Measurements from ENCODE around the gene ABRAXAS1. TPM values are rescaled to one million over a fixed set of nuclear protein-coding genes. Genes with fewer than 3 reads are reported as not detected.

Gene ABRAXAS1
- total RNA-seq, 1 experiment from 2014 or later, result 15.9 TPM

DNA sequence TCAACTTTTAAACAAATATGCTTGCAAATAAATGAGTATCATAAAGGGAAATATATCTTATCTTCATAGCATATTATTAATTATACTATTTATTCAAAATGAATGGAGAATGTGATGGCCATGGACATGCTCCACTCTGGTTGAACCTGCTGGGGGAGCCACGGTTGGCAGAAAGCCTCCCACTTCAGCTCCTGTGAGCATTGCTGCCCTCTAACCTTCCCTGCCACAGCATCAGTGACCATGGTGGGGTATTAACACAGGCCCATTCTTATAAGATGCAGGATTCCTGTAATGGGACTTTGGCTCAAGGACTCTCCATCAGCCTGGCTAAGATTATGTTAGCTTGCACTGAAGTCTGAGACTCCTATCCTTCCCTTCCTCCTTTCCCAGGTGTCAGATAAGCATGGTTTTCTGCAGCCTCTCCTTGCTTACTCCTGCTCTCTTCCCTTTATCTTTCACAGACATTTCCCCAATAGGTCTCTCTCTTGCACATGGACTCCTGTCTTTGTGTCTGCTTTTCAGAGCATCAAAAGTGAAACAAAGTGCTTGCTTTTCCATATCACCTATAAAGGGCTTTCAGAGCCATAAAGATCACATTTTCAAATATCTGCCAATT, 4.9 kb upstream of the ABRAXAS1 start:
- DNase-seq, result peak; percentile 14
- H3K27me3 ChIP-seq (ENCODE audit: control insufficient read depth, insufficient read depth, low read length), result no peaks in the 10 kb centered on the region
- H3K36me3 ChIP-seq (replicated peaks; ENCODE audit: control insufficient read depth, insufficient read depth, low read length), result no peaks in the 10 kb centered on the region
- H3K4me3 ChIP-seq (ENCODE audit: insufficient read depth, low read depth, low read length), result no peak overlapping the region

DNA sequence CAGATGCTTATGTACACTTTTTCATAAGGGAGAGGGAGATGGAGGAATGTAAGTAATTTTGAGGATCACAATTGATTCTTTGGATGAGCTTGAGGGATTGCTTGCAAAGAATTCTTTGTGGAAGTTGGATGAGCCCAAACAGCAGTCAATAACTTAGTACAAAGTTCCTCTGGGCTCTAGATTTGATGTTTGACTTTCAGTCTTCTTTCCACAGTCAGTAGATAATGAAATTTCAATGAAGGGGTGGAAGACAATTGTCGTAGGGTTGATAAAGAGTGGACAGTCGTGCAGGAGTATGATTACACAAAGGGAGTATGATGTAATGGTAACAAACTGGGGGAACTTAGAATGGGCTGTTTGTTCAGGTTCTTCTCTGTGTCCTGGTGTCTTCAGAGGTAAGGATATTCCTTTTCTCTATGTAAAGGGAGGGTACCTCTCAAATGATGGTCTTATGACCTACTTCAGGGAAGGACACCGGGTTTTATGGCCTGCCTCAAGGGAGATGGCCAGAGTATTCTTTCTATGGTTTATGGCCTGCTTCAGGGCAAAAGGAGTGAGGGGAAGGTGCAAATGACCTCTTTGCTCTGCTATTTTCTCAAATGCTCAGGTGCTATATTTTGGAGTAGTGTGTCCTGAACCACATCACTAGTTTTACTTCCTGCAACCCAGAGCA, 1.7 kb upstream of the ABRAXAS1 start:
- no peak overlapping the region for H3K4me3 ChIP-seq (ENCODE audit: insufficient read depth, low read depth, low read length)
- DNase-seq, result no peak
- H3K36me3 ChIP-seq (replicated peaks; ENCODE audit: control insufficient read depth, insufficient read depth, low read length), result no peaks in the 10 kb centered on the region
- H3K27me3 ChIP-seq (ENCODE audit: control insufficient read depth, insufficient read depth, low read length), result peaks cover 2% of the 10 kb centered on the region

DNA sequence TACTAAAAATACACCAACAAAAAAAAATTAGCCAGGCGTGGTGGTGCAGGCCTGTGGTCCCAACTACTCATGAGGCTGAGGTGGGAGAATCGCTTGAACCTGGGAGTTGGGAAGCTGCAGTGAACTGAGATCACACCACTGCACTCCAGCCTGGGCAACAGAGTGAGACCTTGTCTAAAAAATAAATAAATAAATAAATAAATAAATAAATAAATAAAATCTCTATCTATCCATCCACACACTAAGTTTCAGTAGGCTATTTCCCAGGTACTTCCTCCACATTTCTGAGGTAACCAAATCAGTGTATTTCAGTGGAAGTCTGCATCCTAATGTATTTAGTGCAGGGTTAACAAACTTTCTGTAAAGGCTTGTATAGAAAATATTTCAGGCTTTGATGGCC, 10.9 kb downstream of the ABRAXAS1 start:
- H3K27me3 ChIP-seq (ENCODE audit: control insufficient read depth, insufficient read depth, low read length), result no peaks in the 10 kb centered on the region
- H3K4me3 ChIP-seq (ENCODE audit: insufficient read depth, low read depth, low read length), result no peak overlapping the region
- no peak for DNase-seq
- peaks cover 3% of the 10 kb centered on the region for H3K36me3 ChIP-seq (replicated peaks; ENCODE audit: control insufficient read depth, insufficient read depth, low read length)

DNA sequence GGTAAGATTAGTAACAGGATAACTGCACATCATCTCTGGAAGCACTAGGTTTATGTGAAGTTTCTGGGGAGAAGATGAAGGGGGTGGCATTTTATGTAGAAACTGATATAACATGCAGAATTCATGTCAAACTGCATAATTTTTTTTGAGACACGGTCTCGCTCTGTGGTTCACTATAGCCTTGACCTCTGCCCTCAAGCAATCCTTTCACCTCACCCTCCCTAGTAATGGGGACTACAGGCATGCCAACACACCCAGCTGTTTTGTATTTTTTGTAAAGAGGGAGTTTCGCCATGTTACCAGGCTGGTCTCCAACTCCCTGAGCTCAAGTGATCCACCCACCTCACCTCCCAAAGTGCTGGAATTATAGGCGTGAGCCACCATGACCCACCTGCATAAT, 11.5 kb downstream of the ABRAXAS1 start:
- H3K4me3 ChIP-seq (ENCODE audit: insufficient read depth, low read depth, low read length), result no peak overlapping the region
- H3K36me3 ChIP-seq (replicated peaks; ENCODE audit: control insufficient read depth, insufficient read depth, low read length), result peaks cover 3% of the 10 kb centered on the region
- DNase-seq, result no peak
- H3K27me3 ChIP-seq (ENCODE audit: control insufficient read depth, insufficient read depth, low read length), result no peaks in the 10 kb centered on the region

DNA sequence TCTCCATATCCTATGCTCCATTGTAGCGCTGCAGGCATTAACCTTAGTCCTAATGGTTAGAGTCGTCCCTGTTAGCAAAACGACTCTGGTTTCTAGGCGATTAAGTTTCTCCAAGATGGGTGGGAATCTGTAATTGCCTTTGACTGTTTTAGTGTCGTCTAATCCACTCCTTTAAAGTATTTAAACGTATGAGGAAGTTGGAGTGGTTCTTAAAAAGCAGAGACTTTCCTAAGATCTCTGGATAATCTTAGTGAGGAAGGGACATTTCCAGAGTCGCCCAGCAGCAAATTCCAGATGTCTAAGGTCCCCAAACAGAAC, 28.8 kb downstream of the ABRAXAS1 start:
- H3K27me3 ChIP-seq (ENCODE audit: control insufficient read depth, insufficient read depth, low read length), result no peaks in the 10 kb centered on the region
- no peak for DNase-seq
- peak overlapping the region; percentile 88 for H3K4me3 ChIP-seq (ENCODE audit: insufficient read depth, low read depth, low read length)
- peaks cover 4% of the 10 kb centered on the region for H3K36me3 ChIP-seq (replicated peaks; ENCODE audit: control insufficient read depth, insufficient read depth, low read length)

DNA sequence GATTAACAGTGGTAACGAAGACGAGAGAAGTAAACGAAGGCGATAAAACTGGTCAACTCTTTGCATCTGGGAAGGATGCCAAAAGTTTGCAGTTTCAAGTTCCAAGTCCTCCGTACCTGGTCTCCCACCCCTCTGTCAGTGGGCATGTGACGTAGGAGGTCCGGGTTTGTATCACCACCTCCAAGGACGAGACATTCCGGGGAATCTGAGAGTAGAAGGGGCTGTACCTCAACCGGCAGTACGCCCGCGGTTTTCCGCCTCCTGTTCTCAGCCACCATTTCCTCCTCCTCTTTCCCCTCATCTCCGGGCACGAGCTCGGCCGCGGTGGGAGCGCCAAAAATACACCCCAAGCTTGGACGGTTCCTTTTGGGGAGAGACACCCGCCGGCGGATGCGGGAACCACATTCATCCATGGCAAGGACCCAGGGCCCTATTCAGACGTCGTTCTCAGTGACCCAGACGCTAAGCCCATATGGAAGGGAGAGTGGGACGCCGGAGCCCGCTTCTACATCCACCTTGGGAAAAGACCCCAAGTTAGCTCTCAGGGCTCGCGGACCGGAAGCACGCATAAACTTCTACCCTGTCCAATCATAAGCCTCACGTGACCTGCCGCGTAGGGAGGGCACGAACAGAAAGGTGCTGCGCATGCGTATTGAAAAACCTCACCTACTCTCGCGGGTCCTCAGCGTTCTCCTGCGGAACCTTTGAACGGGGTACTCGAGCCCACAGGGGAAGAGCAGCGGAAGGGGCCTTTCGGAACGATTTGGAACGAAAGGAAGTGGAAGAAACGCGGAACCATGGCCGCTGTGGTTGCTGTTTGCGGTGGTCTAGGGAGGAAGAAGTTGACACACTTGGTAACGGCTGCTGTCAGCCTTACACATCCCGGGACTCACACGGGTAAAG, 29.4 kb downstream of the ABRAXAS1 start, which contains the start of the genes HELQ and MRPS18C:
TSS of gene HELQ (minus strand) at position 543 of the 903 bp plus-strand sequence. CDS start at position 413, 130 bp downstream.
TSS of gene MRPS18C (plus strand) at position 778 of the 903 bp plus-strand sequence. CDS start at position 798, 20 bp downstream.
- Histone ChIP-seq H3K4me3 (ENCODE audit: insufficient read depth, low read depth, low read length) (peak within 1 kb of the TSS; percentile 88), H3K27me3 (ENCODE audit: control insufficient read depth, insufficient read depth, low read length) (no peaks in the 10 kb centered on the region), H3K36me3 (replicated peaks; ENCODE audit: control insufficient read depth, insufficient read depth, low read length) (peaks cover 3% of the 10 kb centered on the region)
- peak; percentile 86 for DNase-seq

DNA sequence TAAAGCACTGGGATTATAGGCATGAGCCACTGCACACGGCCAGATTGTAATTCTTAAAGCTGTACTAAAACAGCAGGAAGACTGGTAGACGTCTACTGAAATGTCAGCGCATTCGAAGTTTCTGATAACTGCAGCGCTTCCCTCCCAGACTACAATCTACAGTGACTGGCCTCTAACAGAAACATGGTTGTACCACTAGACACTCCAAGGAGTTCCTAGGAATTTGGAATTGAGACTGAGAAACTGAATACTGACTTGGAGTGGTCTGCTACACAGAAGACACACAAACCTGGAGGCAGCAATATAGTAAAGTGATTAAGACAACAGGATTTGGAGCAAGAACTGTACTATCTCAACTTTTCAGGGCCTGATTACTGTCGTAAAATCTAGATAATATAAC, 30.2 kb downstream of the ABRAXAS1 start:
- DNase-seq, result no peak
- Histone ChIP-seq H3K36me3 (replicated peaks; ENCODE audit: control insufficient read depth, insufficient read depth, low read length) (peaks cover 3% of the 10 kb centered on the region), H3K4me3 (ENCODE audit: insufficient read depth, low read depth, low read length) (peak overlapping the region; percentile 88), H3K27me3 (ENCODE audit: control insufficient read depth, insufficient read depth, low read length) (no peaks in the 10 kb centered on the region)

DNA sequence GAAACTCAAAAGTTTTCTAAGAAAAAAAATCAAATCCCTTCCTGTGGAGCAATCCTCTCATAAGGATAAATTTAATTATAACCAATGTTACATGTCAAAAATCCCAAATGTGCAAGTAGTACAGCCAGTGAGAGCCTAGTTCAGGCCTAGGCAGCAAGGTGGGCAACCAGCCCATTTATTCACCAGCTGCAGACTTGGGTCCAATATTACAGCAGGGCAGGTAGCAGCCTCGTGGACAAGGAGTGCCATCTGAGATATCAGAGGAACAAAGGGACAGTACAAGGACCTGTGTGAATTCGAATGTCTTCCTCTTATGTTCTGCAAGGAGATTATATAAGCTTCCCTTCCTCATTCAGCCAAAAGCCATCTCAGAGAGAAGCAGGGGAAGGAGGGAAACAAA, 35.9 kb downstream of the ABRAXAS1 start:
- Histone ChIP-seq H3K4me3 (ENCODE audit: insufficient read depth, low read depth, low read length) (no peak overlapping the region), H3K36me3 (replicated peaks; ENCODE audit: control insufficient read depth, insufficient read depth, low read length) (peaks cover 3% of the 10 kb centered on the region), H3K27me3 (ENCODE audit: control insufficient read depth, insufficient read depth, low read length) (no peaks in the 10 kb centered on the region)
- no peak for DNase-seq

DNA sequence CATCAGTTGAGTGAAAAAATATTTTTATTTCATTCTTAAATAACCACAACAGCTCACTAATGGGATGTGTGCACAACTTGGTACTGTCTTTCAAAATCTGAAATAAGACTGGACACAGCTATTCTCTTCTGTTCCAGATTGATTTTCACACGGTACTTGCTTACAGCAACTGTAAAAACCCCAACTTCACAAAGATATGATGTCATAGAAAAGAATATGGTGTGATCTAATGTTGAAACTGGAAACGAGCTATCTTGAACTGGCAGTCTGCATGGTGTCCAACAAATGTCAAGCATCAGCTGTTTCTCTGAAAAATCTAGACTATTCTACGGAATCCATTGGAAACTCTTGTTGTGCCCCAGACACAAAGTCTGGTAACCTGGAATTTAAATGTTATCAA, 44.0 kb downstream of the ABRAXAS1 start:
- DNase-seq, result no peak
- Histone ChIP-seq H3K36me3 (replicated peaks; ENCODE audit: control insufficient read depth, insufficient read depth, low read length) (no peaks in the 10 kb centered on the region; the same call in 1 of the 2 replicates), H3K4me3 (ENCODE audit: insufficient read depth, low read depth, low read length) (no peak overlapping the region), H3K27me3 (ENCODE audit: control insufficient read depth, insufficient read depth, low read length) (no peaks in the 10 kb centered on the region)

DNA sequence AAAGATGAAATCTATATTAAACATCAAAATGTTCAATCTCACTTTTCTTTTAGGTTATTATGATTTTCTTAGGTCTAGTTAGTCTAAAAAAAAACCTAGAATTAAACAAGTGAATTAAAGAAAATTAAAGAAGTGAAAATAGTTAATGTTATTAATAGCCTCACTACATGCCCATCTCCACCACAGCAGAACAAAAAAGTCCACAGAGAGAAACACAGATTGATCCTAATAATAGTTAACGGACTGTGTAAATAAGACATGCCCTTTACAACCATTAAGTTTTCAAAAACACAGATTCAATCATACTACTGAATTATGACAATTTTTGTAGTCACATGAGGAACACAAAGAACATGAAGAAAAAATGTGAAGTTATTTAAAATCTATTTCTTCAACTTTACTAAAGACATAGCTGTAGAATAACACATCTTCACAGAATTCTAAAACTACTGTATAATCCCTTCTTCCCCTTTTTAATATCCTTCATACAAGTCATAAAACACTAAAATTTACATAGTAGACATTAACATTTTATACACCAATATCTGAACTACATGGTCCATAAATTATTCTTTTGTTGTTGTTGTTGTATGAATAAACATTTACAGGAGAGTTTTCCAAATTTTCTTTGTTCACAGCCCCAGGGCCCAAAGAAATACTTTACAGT, 44.6 kb downstream of the ABRAXAS1 start:
- DNase-seq, result no peak
- no peaks in the 10 kb centered on the region; the same call in 1 of the 2 replicates for H3K36me3 ChIP-seq (replicated peaks; ENCODE audit: control insufficient read depth, insufficient read depth, low read length)

DNA sequence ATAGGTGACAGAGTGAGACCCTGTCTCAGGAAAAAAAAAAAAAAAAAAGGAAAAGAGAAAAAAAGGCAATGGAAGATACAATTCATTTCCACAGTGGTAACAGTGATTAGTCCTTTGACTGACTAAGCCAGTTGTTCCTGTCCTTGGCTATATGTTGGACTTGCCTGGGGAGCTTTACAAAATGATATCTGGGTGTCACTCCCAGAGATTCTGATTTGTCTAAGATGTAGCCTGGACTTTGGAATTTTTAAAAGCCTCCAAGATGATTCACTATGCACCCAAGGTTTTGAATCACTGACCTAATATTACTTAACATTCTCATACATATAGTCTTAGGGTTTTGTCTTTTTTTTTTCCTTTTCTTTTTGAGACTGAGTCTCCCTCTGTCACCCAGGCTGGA, 46.2 kb downstream of the ABRAXAS1 start:
- no peak for DNase-seq
- no peaks in the 10 kb centered on the region for H3K27me3 ChIP-seq (ENCODE audit: control insufficient read depth, insufficient read depth, low read length)
- H3K4me3 ChIP-seq (ENCODE audit: insufficient read depth, low read depth, low read length), result no peak overlapping the region
- H3K36me3 ChIP-seq (replicated peaks; ENCODE audit: control insufficient read depth, insufficient read depth, low read length), result no peaks in the 10 kb centered on the region; the same call in 1 of the 2 replicates

More for the DNA sequence above, 44.6 kb downstream of the ABRAXAS1 start:
- Histone ChIP-seq H3K4me3 (ENCODE audit: insufficient read depth, low read depth, low read length) (no peak overlapping the region), H3K27me3 (ENCODE audit: control insufficient read depth, insufficient read depth, low read length) (no peaks in the 10 kb centered on the region)

DNA sequence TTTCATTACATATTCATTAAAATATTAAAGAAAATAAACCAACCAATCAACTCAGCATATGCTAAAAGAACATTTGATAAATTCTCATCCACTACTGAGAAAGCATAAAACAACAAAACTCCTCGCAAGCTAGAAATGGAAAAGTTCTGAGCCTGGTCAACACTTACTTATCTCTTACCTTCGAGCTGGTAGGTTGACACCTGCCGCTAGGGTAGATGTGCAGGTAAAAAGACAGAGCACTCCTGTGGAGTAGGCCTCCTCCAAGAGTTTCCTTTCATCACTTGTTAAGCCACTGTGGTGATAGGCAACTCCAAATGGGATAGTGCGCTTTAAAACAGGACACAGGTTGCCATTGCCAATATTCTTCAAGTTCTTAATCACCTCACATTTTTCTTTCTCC, 48.2 kb downstream of the ABRAXAS1 start:
- Histone ChIP-seq H3K4me3 (ENCODE audit: insufficient read depth, low read depth, low read length) (no peak overlapping the region), H3K36me3 (replicated peaks; ENCODE audit: control insufficient read depth, insufficient read depth, low read length) (no peaks in the 10 kb centered on the region; the same call in 1 of the 2 replicates), H3K27me3 (ENCODE audit: control insufficient read depth, insufficient read depth, low read length) (no peaks in the 10 kb centered on the region)
- peak; percentile 22 for DNase-seq

DNA sequence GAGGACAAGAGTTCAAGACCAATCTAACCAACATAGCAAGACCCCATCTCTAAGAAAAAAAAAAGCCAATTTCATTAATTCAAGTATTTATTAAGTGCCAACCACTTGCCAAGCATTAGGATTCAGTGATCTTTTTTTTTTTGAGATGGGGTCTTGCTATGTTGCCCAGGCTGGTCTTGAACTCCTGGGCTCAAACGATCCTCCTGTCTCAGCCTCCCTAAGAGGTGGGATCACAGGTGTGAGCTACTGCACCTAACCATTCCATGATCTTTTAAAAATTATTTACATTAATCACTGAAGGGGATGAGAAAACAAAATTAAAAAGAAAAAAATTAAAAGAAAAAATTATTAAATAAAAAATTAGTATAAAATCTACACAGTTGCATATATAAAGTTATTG, 53.7 kb downstream of the ABRAXAS1 start:
- no peak for DNase-seq

DNA sequence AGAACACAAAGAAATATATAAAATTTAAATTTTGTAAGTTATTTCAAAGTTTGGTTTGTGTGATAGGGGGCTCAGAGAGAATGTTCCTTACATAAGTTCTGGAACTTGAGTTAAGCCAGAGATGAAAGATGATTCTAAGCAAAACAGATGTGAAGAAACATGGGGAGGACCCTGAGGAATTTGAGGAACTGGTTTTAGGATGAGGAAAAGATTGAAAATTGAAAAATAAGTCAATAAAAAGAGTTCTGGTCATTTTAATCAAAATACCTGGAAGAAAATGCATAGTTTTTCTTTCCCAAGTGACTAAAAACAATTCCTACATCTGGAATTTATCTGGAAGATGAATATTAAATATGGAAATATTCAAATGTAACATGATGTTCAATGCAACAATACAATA, 66.7 kb downstream of the ABRAXAS1 start:
- no peak overlapping the region for H3K4me3 ChIP-seq (ENCODE audit: insufficient read depth, low read depth, low read length)
- H3K27me3 ChIP-seq (ENCODE audit: control insufficient read depth, insufficient read depth, low read length), result no peaks in the 10 kb centered on the region
- DNase-seq, result no peak
- H3K36me3 ChIP-seq (replicated peaks; ENCODE audit: control insufficient read depth, insufficient read depth, low read length), result no peaks in the 10 kb centered on the region; the same call in 1 of the 2 replicates

More for the DNA sequence above, 53.7 kb downstream of the ABRAXAS1 start:
- no peaks in the 10 kb centered on the region for H3K27me3 ChIP-seq (ENCODE audit: control insufficient read depth, insufficient read depth, low read length)
- no peak overlapping the region for H3K4me3 ChIP-seq (ENCODE audit: insufficient read depth, low read depth, low read length)
- H3K36me3 ChIP-seq (replicated peaks; ENCODE audit: control insufficient read depth, insufficient read depth, low read length), result no peaks in the 10 kb centered on the region

Data from H7 (cell line).